Stomach (tissue), 9 donors: Measurements from ENCODE around the gene ARHGEF39. TPM values are rescaled to one million over a fixed set of nuclear protein-coding genes. Genes with fewer than 3 reads are reported as not detected.
A peak's percentile ranks its signal among the peaks of the same experiment; 100 is the strongest.

Experiments used
- DNase-seq, 2 donors: peaks; one replicate each; pipeline versions ENCODE4 v3.0.0 to v3.0.0-alpha.2; 2013 to 2019
- H3K27ac ChIP-seq, 5 donors: fragments of 200-600 bp in 4 of 5; sonication (generic) in 4 of 5; one replicate each; pipeline ENCODE4 v1.5.1; 2013 to 2019; ENCODE audit warnings: mild to moderate bottlenecking in 1 of 5, moderate library complexity in 1 of 5
- H3K27me3 ChIP-seq, 3 donors: fragments of 200-600 bp; sonication (generic); one replicate each; pipeline ENCODE4 v1.5.1; 2017 to 2019; ENCODE audit warnings: mixed run types in 1 of 3
- H3K36me3 ChIP-seq, 4 donors: fragments of 200-600 bp; sonication (generic); 1 replicate in 3 of 4; 2 replicates in 1 of 4; pipeline ENCODE4 v1.5.1; 2016 to 2019
- H3K4me1 ChIP-seq, 4 donors: fragments of 200-600 bp; sonication (generic); one replicate each; pipeline ENCODE4 v1.5.1; 2016 to 2019
- H3K4me3 ChIP-seq, 4 donors: fragments of 200-600 bp; sonication (generic) in 3 of 4; one replicate each; pipeline ENCODE4 v1.5.1; 2016 to 2019; ENCODE audit warnings: mild to moderate bottlenecking in 1 of 4
- H3K9me3 ChIP-seq, 4 donors: fragments of 200-600 bp; sonication (generic); one replicate each; pipeline ENCODE4 v1.5.1; 2016 to 2019
- EP300 ChIP-seq: sonication (generic); formaldehyde crosslinking; IDR thresholded peaks from one replicate; pipeline ENCODE4 v1.6.1; 2017; ENCODE audit warnings: antibody characterized with exemption
- POLR2A ChIP-seq, 4 donors: fragments of 450-650 bp; IDR thresholded peaks; one replicate each; pipeline ENCODE4 v1.6.1; 2016; ENCODE audit warnings: antibody characterized with exemption in 4 of 4, control low read depth in 2 of 4, mild to moderate bottlenecking in 1 of 4, moderate library complexity in 1 of 4
- POLR2AphosphoS5 ChIP-seq, 3 donors: sonication (generic); formaldehyde crosslinking; IDR thresholded peaks; one replicate each; pipeline ENCODE4 v1.6.1; 2016; ENCODE audit warnings: antibody characterized with exemption in 3 of 3
- WGBS, 5 donors: extraction: QIAGEN DNeasy Blood & Tissue Kit in 3 of 5; methylation state at CpG; one replicate each; pipeline versions ENCODE4 v1.1.5 to v1.1.7; 2013 to 2018; 5-methylcytosine and 5-hydroxymethylcytosine counted together
- intact Hi-C: fragments of 100-400 bp; cut with DNase I; formaldehyde crosslinking; loops from one replicate; pipeline ENCODE4 v1.15.1; 2023; ENCODE audit warnings: low total_unique reads
- polyA plus RNA-seq, 3 donors: library from polyadenylated mRNA; stranded (reverse); fragments of 200-250 nt; gene quantifications; one replicate each; pipeline ENCODE4 v1.2.3, GENCODE V29; 2013
- total RNA-seq, 5 donors: library from RNA; depleted of rRNA; stranded (reverse); fragments of >200 nt; gene quantifications; one replicate each; pipeline versions ENCODE4 v1.1.0 to v1.2.3, GENCODE V29; 2014 to 2016
- TF ChIP-seq, protein P1 (sequence below), 7 experiments: fragments of 450-650 bp in 4 of 7; fragments of 200-600 bp in 3 of 7; sonication (generic) in 3 of 7; IDR thresholded peaks; one replicate each; pipeline ENCODE4 v1.5.1; 2016 to 2019; ENCODE audit warnings: antibody characterized with exemption in 7 of 7, control low read depth in 2 of 7, mild to moderate bottlenecking in 1 of 7
- donor health status: healthy with polysubstance abuse.
- donor health status: Bipolar disorder and iron deficiency.
- donor health status: healthy.

ARHGEF39 gene
- total and polyA plus RNA-seq, 8 donors, result 1.8 to 58.3 (median 3.8) TPM

DNA sequence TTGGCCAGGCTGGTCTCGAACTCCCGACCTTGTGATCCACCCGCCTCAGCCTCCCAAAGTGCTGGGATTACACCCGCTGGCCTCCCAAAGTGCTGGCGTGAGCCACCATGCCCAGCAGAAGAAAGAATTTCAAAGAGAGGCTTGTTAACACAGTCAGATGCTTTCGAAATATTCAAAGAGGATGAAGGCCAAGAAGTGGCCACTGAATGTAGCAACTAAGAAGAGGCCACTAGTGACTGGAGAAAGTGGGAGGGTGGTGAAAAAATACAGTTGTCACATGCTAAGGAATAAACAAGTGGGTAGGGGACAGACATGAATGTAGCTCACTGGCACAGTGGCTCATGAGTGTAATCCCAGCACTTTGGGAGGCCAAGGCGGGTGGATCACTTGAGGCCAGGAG is 37.7 kb upstream of the ARHGEF39 start:
- H3K36me3 ChIP-seq, result peaks cover 99 to 100% (median 100%) of the 10 kb centered on the region in 4 donors
- no peaks in the 10 kb centered on the region for H3K9me3 ChIP-seq
- TF ChIP-seq, protein P1, sequence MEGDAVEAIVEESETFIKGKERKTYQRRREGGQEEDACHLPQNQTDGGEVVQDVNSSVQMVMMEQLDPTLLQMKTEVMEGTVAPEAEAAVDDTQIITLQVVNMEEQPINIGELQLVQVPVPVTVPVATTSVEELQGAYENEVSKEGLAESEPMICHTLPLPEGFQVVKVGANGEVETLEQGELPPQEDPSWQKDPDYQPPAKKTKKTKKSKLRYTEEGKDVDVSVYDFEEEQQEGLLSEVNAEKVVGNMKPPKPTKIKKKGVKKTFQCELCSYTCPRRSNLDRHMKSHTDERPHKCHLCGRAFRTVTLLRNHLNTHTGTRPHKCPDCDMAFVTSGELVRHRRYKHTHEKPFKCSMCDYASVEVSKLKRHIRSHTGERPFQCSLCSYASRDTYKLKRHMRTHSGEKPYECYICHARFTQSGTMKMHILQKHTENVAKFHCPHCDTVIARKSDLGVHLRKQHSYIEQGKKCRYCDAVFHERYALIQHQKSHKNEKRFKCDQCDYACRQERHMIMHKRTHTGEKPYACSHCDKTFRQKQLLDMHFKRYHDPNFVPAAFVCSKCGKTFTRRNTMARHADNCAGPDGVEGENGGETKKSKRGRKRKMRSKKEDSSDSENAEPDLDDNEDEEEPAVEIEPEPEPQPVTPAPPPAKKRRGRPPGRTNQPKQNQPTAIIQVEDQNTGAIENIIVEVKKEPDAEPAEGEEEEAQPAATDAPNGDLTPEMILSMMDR (IDR thresholded peaks at IDR 0.05), result no peak
- TF ChIP-seq POLR2AphosphoS5 (IDR thresholded peaks at IDR 0.05), result no peak
- no peak for TF ChIP-seq POLR2A (IDR thresholded peaks at IDR 0.05)
- TF ChIP-seq EP300, result no peak
- no peaks in the 10 kb centered on the region for H3K27me3 ChIP-seq
- H3K4me1 ChIP-seq, result peaks cover 0 to 6% (median 4%) of the 10 kb centered on the region in 4 donors
- intact Hi-C loops, result no loop called here
- WGBS, 5 donors, result 95 to 98% (median 95%) methylated on average over 7 of the region's 7 CpGs
- peak overlapping the region in 1 of 5 donors; percentile 97 for H3K27ac ChIP-seq
- H3K4me3 ChIP-seq, result no peak overlapping the region
- no peak for DNase-seq

DNA sequence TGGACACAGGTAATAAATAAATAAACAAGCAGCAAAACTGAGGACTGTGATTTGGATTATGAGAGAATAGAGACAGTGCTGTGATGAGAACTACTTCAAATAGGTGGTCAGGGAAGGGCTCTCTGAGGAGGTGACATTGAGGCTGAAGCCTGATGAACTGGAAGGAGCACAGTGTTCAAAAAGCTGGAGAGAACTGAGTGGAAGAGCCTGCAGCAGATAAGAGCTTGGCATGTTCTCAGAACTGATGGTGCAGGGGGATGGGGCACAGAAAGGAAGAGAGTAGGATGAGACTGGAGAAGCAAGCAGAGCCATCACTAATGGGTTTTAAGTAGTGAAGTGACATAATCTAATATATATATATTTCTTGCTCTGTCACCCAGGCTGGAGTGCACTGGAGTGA is 35.9 kb upstream of the ARHGEF39 start:
- Histone ChIP-seq H3K9me3 (no peaks in the 10 kb centered on the region), H3K36me3 (peaks cover 91 to 100% (median 95%) of the 10 kb centered on the region in 4 donors), H3K27ac (peak overlapping the region in 1 of 5 donors; percentile 97), H3K27me3 (no peaks in the 10 kb centered on the region), H3K4me1 (peaks cover 16 to 24% (median 21%) of the 10 kb centered on the region in 4 donors), H3K4me3 (no peak overlapping the region)
- intact Hi-C loops, result no loop called here
- no peak for DNase-seq
- no peak for TF ChIP-seq POLR2AphosphoS5 (IDR thresholded peaks at IDR 0.05)
- no peak for TF ChIP-seq EP300
- TF ChIP-seq, protein P1 (IDR thresholded peaks at IDR 0.05), result no peak
- no peak for TF ChIP-seq POLR2A (IDR thresholded peaks at IDR 0.05)

DNA sequence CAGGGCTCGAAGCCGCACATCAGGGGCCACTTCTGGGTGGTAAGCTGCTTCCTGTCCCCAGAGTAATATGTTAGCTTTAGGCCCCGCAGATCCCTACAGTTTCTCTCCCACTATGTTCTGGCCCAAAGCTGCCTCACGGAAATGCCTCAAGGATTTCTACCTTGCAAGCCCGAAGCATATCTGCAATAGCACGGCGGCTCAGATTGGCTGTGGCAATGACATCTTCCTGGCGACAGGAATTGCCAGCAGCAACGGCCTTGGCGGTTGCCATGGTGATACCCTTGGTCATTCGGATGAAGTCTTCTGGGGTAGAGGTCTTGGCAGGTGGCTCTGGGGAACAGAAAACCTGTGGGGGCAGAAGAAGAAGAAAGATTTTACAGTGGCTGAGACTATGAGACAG is 35.0 kb upstream of the ARHGEF39 start:
- intact Hi-C loops, result no loop called here
- H3K4me1 ChIP-seq, result peaks cover 24 to 33% (median 28%) of the 10 kb centered on the region in 4 donors
- peak overlapping the region in 2 of 5 donors; percentile 96 to 97 for H3K27ac ChIP-seq
- no peak for DNase-seq
- no peaks in the 10 kb centered on the region for H3K9me3 ChIP-seq
- no peaks in the 10 kb centered on the region for H3K27me3 ChIP-seq
- no peak overlapping the region for H3K4me3 ChIP-seq
- TF ChIP-seq, protein P1 (IDR thresholded peaks at IDR 0.05), result no peak
- TF ChIP-seq POLR2AphosphoS5 (IDR thresholded peaks at IDR 0.05) (no peak), EP300 (no peak), POLR2A (IDR thresholded peaks at IDR 0.05) (no peak)
- peaks cover 82 to 93% (median 88%) of the 10 kb centered on the region in 4 donors for H3K36me3 ChIP-seq
- 83 to 91% (median 87%) methylated on average over 11 of the region's 11 CpGs for WGBS, 5 donors

DNA sequence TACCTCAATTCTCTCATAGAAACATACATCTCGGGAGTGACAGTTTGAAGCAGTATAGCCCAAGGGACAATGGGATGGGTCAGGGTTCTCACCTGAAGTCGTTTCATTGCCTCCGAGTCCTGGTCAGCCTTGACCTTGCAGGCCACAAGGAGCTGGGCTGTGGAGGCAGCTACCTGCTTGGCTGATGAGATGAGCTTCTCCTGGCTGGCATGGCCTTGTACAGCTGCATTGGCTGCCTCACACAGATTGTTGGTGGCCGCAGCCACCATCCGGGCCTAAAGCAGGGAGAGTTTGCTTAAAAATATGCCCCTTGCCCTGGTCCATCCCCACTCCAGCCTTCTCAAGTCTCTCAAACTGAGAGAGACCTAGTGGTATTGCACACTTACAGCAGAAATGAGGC is 33.2 kb upstream of the ARHGEF39 start:
- TF ChIP-seq, protein P1 (IDR thresholded peaks at IDR 0.05), result no peak
- TF ChIP-seq EP300, result no peak
- intact Hi-C loops, result no loop called here
- Histone ChIP-seq H3K27me3 (no peaks in the 10 kb centered on the region), H3K9me3 (no peaks in the 10 kb centered on the region), H3K4me1 (peaks cover 26 to 47% (median 37%) of the 10 kb centered on the region in 4 donors), H3K27ac (peak overlapping the region in 4 of 5 donors; percentile 73 to 97 (median 94)), H3K4me3 (no peak overlapping the region), H3K36me3 (peaks cover 64 to 75% (median 70%) of the 10 kb centered on the region in 4 donors)
- DNase-seq, result no peak
- 82 to 90% (median 88%) methylated on average over 5 of the region's 5 CpGs for WGBS, 5 donors
